ENCODE results near the gene TRIM33.
"Not testable (repeated sequence)": the region's sequence is repeated elsewhere in the genome, so short reads cannot be mapped to it uniquely, and the experiment has no call there.

The TRIM33 gene

GRCh38 chr1:114462341-114462740 lies 48.7 kb downstream of the TRIM33 start:
- no peak for DNase-seq

GRCh38 chr1:114458237-114458777 lies 52.7 kb downstream of the TRIM33 start:
- peak; percentile 79 for DNase-seq

- DNase-seq: peak; percentile 18
These were observed 53.2 kb downstream of the TRIM33 start for GRCh38 chr1:114457675-114458236.

GRCh38 chr1:114456586-114456985 lies 54.4 kb downstream of the TRIM33 start:
- no peak for DNase-seq

- DNase-seq: no peak
These were observed 55.8 kb downstream of the TRIM33 start for GRCh38 chr1:114455102-114455785.

GRCh38 chr1:114454539-114454938 lies 56.5 kb downstream of the TRIM33 start:
- DNase-seq: no peak

- no peak for DNase-seq
These were observed 57.6 kb downstream of the TRIM33 start for GRCh38 chr1:114453361-114453784.

- no peak for DNase-seq
These were observed 62.5 kb downstream of the TRIM33 start for GRCh38 chr1:114448370-114449036.

- no peak for DNase-seq
These were observed 64.8 kb downstream of the TRIM33 start for GRCh38 chr1:114446198-114446597.

- not testable (repeated sequence) for DNase-seq
These were observed 67.8 kb downstream of the TRIM33 start for GRCh38 chr1:114443226-114443625.

GRCh38 chr1:114441332-114441731 lies 69.7 kb downstream of the TRIM33 start:
- DNase-seq: no peak

- no peak for DNase-seq
These were observed 71.6 kb downstream of the TRIM33 start for GRCh38 chr1:114439369-114439768.

- DNase-seq: no peak
These were observed 73.2 kb downstream of the TRIM33 start for GRCh38 chr1:114437812-114438211.

GRCh38 chr1:114436799-114437198 lies 74.2 kb downstream of the TRIM33 start:
- no peak for DNase-seq

GRCh38 chr1:114435088-114435715 lies 75.8 kb downstream of the TRIM33 start:
- DNase-seq: no peak

- DNase-seq: no peak
These were observed 80.0 kb downstream of the TRIM33 start for GRCh38 chr1:114431026-114431425.

- no peak for DNase-seq
These were observed 82.8 kb downstream of the TRIM33 start for GRCh38 chr1:114428083-114428754.

GRCh38 chr1:114427612-114428011 lies 83.4 kb downstream of the TRIM33 start:
- DNase-seq: no peak

GRCh38 chr1:114423455-114423854 lies 87.5 kb downstream of the TRIM33 start:
- no peak for DNase-seq

- not testable (repeated sequence) for DNase-seq
These were observed 92.1 kb downstream of the TRIM33 start for GRCh38 chr1:114418948-114419347.

- DNase-seq: no peak
These were observed 113.4 kb downstream of the TRIM33 start for GRCh38 chr1:114397601-114398000.

GRCh38 chr1:114395863-114396262 lies 115.1 kb downstream of the TRIM33 start:
- no peak for DNase-seq

- DNase-seq: no peak
These were observed 120.0 kb downstream of the TRIM33 start for GRCh38 chr1:114390960-114391359.

Data from GF-D8 (cell line).